ENCODE results near the gene NUBP2.

Gene NUBP2

DNA sequence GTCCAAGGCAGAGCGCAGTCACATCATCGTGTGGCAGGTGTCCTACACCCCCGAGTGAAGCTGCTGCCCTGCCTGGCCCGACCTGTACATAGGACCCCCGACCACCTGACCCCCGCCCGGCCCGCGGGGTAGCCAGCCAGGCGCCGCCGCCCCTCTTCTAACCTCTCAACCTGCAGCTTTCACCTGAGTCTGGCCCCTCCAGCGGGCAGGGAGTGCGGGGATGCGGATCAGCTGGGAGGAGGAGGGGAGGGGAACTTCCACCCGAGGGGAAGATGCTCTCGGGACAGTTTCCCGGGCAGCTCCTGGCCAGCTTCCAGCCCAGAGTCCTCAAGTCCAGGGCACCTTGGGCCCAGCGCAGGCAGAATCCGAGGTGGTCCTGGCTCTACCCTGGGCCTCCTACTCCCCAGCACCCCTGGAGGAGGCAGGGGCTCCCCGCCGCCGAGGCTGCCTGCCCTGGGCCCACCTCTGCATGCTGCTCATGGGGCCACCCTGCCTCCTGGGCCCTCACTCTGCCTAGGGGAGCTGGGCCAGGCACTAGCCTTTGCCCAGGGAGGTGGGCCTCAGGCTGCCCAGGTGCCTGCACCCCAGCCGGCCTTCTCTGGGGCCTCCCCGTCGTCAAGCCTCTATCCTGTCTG is 13.9 kb upstream of the NUBP2 start:
- H3K4me3 ChIP-seq (ENCODE audit: low read depth, low read length) = no peak overlapping the region
- TF ChIP-seq, protein P1, sequence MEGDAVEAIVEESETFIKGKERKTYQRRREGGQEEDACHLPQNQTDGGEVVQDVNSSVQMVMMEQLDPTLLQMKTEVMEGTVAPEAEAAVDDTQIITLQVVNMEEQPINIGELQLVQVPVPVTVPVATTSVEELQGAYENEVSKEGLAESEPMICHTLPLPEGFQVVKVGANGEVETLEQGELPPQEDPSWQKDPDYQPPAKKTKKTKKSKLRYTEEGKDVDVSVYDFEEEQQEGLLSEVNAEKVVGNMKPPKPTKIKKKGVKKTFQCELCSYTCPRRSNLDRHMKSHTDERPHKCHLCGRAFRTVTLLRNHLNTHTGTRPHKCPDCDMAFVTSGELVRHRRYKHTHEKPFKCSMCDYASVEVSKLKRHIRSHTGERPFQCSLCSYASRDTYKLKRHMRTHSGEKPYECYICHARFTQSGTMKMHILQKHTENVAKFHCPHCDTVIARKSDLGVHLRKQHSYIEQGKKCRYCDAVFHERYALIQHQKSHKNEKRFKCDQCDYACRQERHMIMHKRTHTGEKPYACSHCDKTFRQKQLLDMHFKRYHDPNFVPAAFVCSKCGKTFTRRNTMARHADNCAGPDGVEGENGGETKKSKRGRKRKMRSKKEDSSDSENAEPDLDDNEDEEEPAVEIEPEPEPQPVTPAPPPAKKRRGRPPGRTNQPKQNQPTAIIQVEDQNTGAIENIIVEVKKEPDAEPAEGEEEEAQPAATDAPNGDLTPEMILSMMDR (IDR thresholded peaks at IDR 0.05; ENCODE audit: borderline replicate concordance, insufficient read depth, low read depth, low read length) = no peak

GRCh38 chr16:1769402-1770300 is 13.1 kb upstream of the NUBP2 start:
- no peak overlapping the region for H3K4me3 ChIP-seq (ENCODE audit: low read depth, low read length)
- TF ChIP-seq, protein P1 (IDR thresholded peaks at IDR 0.05; ENCODE audit: borderline replicate concordance, insufficient read depth, low read depth, low read length) = no peak

DNA sequence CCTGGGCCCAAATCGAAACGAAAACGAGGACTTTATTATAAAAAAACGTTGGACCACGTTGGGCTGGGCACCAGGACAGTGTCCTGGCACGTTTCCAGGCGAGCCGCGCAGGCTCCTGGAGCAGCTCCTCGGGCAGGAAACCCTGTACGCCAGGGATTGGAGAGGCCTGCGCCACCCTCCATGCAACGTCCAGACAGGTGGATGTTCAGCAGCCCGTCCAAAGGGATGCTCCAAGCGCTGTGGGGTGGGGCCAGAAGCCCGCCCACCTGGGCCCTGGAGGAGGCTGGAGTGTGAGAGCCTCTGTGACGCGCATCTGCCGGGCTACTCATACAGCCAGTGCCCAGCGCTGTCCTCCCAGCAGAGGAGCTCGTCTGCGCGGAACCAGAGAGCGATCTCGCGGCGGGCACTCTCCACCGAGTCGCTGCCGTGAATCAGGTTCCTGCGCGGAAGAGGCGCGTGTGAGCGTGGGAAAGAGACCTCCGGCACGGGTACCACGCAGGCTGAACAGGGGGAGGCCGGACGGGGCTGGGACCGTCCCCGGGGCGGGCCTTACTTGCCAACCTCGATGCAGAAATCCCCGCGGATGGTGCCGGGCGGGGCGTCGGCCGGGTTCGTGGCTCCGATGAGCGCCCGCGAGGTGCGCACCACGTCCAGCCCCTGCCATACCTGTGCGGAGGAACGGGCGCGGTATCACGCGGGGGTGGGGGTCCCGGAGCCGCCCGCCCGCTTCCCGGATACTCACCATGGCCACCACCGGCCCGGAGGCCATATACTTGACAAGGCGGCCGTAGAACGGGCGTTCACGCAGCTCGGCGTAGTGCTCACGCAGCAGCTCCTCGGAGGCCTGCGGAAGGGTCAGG is 12.2 kb upstream of the NUBP2 start:
- H3K4me3 ChIP-seq (ENCODE audit: low read depth, low read length) = peak overlapping the region; percentile 96
- TF ChIP-seq, protein P1 (IDR thresholded peaks at IDR 0.05; ENCODE audit: borderline replicate concordance, insufficient read depth, low read depth, low read length) = no peak

DNA sequence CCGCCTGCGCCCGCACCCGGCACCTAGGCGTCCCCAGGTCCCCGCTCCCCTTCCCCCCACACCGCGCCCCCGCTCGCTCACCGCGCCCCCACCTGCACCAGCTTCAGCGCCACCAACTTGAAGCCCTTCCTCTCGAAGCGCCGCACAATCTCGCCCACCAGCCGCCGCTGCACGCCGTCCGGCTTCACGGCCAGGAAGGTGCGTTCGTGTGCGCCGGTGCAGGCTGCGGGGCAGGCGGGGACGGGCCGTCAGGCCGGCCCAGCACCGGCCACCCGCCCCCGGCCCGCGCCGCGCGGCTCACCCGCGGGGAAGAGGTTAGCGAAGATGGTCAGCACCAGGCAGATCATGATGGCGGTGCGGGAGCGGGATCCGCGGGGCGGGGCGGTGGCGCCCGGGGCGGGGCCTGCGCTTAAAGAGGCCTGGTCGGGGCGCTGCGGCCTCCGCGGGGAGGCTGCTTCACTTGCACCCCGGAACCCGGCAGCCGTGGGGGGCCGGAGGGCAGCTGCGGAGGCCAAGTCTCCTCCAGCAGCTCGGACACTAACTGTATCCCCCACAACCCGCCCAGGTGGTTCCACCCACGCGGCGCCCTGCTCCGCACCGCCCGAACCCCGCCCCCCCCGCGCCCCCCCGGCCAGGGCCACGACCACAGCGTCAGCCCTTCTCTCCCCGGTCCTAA is 11.4 kb upstream of the NUBP2 start, which contains the start of gene NME3:
Gene NME3 (minus strand): TSS at position 356 of the 676 bp plus-strand sequence. CDS start 9 bp downstream, at position 347.
- H3K4me3 ChIP-seq (ENCODE audit: low read depth, low read length) = peak within 1 kb of the TSS; percentile 96
- TF ChIP-seq, protein P1 (IDR thresholded peaks at IDR 0.05; ENCODE audit: borderline replicate concordance, insufficient read depth, low read depth, low read length) = no peak

DNA sequence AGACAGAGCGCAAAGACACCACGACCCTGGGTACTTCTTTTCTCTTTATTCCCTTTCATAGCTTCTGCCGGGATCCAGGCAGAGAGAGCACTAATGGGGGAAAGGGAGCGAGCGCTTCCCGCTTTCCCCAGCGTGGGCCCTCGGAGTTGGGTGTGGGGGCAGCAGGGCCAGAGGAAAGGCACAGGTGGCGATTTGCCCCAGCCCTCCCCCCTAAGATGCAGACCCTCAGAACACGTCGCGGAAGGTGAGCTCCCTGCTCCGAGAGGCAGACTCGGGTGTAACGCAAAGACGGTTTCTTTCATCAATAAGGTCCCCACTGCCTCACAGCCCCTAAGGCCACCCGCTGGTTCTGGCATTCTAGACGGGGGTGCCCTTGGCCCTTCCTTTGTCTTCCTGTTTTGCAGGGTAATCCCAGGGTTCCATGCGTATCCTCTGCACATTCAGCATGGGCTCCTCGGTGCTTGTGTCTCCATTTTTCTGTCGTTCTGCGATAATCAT is 10.8 kb upstream of the NUBP2 start:
- H3K4me3 ChIP-seq (ENCODE audit: low read depth, low read length) = peak overlapping the region; percentile 96
- TF ChIP-seq, protein P1 (IDR thresholded peaks at IDR 0.05; ENCODE audit: borderline replicate concordance, insufficient read depth, low read depth, low read length) = no peak

DNA sequence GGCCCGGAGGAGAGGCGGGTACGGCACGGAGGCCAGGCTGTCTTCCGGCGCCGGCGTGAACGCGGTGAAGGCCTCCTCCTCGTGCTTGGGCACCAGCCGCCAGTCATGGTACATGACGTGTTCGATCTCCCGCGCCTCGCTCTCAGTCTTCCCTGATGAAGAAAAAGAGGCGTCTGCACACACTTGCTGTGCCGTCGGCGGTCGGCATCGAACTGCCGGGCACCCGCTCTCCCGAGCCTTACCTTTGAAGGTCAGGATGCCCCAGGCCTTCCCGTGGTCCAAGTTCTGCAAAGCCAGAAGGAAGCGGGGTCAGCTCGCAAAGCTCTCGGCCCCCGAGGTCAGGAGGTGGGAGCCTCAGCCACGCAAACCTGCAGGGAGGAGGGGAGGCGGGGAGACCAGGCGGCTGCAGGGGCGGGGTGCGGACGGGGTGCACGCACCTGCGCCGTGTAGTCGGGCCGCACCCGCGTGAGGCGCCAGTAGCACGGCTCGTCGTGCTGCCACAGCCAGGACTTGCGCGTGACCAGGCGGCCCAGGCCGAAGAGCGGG is 10.3 kb upstream of the NUBP2 start, which contains the start of gene EME2:
Gene EME2 (plus strand): TSS at position 449 of the 546 bp plus-strand sequence. CDS start 418 bp downstream, outside the sequence.
- H3K4me3 ChIP-seq (ENCODE audit: low read depth, low read length) = peak within 1 kb of the TSS; percentile 96
- TF ChIP-seq, protein P1 (IDR thresholded peaks at IDR 0.05; ENCODE audit: borderline replicate concordance, insufficient read depth, low read depth, low read length) = no peak

Data from GM12875 (cell line).